ENCODE measurements around the gene KRTAP12-4. TPM values are rescaled to one million over a fixed set of nuclear protein-coding genes. Genes with fewer than 3 reads are reported as not detected.

KRTAP12-4 gene
- total and polyA plus RNA-seq, 5 experiments from 2014 or later: not detected

- Mint-ChIP-seq H3K27me3 (peaks cover 0 to 2% (median 0%) of the 10 kb centered on the region in 5 donors), H3K4me3 (peak overlapping the region in 1 of 10 donors; percentile 13), H3K36me3 (peaks cover 0 to 52% (median 43%) of the 10 kb centered on the region in 3 donors), H3K4me1 (peaks cover 22 to 47% (median 39%) of the 10 kb centered on the region in 4 donors), H3K9me3 (peaks cover 25 to 63% (median 52%) of the 10 kb centered on the region in 9 donors), H3K27ac (peak overlapping the region in 3 of 10 donors; percentile 6 to 29 (median 14))
- no peak for DNase-seq
- ATAC-seq: no peak
- POLR2A ChIA-PET: no interaction called here
Measured at GRCh38 chr21:44623575-44623974, 30.9 kb downstream of the KRTAP12-4 start.

DNA sequence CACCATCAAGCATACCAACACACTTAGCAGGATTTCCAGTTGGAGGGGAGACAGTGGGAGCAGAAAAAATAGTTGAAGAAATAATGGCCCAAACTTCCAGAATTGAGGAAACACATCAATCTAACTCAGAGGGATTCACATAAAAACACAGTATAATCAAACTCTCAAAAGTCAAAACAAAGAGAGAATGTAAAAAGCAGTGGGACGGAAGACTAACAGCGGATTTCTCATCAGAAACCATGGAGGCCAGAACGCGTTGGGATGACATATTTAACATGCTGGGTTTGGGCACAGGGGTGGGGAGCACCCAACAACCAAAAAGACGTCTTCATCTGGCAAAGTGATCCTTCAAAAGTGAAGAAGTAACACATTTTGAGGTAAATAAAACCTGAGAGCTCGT is 34.6 kb downstream of the KRTAP12-4 start:
- peaks cover 0 to 2% (median 0%) of the 10 kb centered on the region in 5 donors for H3K27me3 Mint-ChIP-seq
- peaks cover 25 to 60% (median 51%) of the 10 kb centered on the region in 9 donors for H3K9me3 Mint-ChIP-seq
- peaks cover 0 to 52% (median 43%) of the 10 kb centered on the region in 3 donors for H3K36me3 Mint-ChIP-seq
- ATAC-seq (no peak), DNase-seq (no peak)
- POLR2A ChIA-PET: interaction anchor here (1.4 to 2.4 kb wide), 4 partner anchors 9 to 38 kb away, joined by 5 to 19 read pairs (median 6); partner anchors contain the start of gene KRTAP12-3
- H3K27ac Mint-ChIP-seq: peak overlapping the region; percentile 40 to 98 (median 94)
- H3K4me1 Mint-ChIP-seq: peaks cover 32 to 55% (median 49%) of the 10 kb centered on the region in 4 donors
- H3K4me3 Mint-ChIP-seq: peak overlapping the region in 7 of 10 donors; percentile 36 to 87 (median 71)

GRCh38 chr21:44618909-44619308 is 35.5 kb downstream of the KRTAP12-4 start:
- POLR2A ChIA-PET: interaction anchor here (0.6 to 2.4 kb wide), 12 partner anchors 10 to 109 kb away, joined by 3 to 19 read pairs (median 4); partner anchors contain the start of gene KRTAP12-3
- H3K36me3 Mint-ChIP-seq: peaks cover 0 to 44% (median 33%) of the 10 kb centered on the region in 3 donors

GRCh38 chr21:44618504-44618903 is 36.0 kb downstream of the KRTAP12-4 start:
- ATAC-seq (peak; percentile 52 to 53), DNase-seq (no peak)
- Mint-ChIP-seq H3K4me1 (peaks cover 34 to 59% (median 55%) of the 10 kb centered on the region in 4 donors), H3K36me3 (peaks cover 0 to 40% (median 29%) of the 10 kb centered on the region in 3 donors), H3K9me3 (peaks cover 23 to 47% (median 37%) of the 10 kb centered on the region in 9 donors), H3K27me3 (no peaks in the 10 kb centered on the region), H3K27ac (peak overlapping the region; percentile 93 to 98 (median 94)), H3K4me3 (peak overlapping the region; percentile 56 to 87 (median 72))
- POLR2A ChIA-PET: interaction anchor here (0.6 to 2.4 kb wide), 12 partner anchors 10 to 108 kb away, joined by 3 to 19 read pairs (median 4); partner anchors contain the start of gene KRTAP12-3

More at GRCh38 chr21:44618909-44619308, 35.5 kb downstream of the KRTAP12-4 start:
- H3K9me3 Mint-ChIP-seq: peaks cover 24 to 51% (median 41%) of the 10 kb centered on the region in 9 donors
- H3K4me1 Mint-ChIP-seq: peaks cover 34 to 59% (median 55%) of the 10 kb centered on the region in 4 donors
- H3K27me3 Mint-ChIP-seq: no peaks in the 10 kb centered on the region
- H3K27ac Mint-ChIP-seq: peak overlapping the region; percentile 93 to 98 (median 94)
- H3K4me3 Mint-ChIP-seq: peak overlapping the region; percentile 56 to 87 (median 72)
- peak in 9 of 10 donors; percentile 52 to 81 (median 65) for DNase-seq
- ATAC-seq: peak; percentile 98 to 99

DNA sequence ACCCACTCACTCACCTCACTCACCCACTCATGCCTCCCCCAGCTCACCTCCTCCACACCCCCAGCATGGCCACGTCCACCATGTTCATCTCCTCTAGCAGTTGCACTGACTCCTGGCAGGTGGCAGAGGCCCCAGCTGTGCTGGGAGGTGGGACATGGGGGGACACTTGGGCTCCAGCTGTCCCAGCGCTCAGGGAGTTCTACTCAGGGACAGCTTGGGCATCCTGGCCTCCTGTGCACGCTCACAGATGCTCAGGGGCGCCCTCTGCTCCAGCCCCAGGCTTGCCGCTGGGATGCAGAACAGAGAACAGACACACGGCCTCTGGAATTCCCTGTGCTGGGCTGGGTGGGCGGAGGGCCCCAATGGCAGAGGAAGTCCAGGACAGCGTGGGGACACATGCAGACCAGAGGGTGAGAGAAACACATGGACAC is 37.4 kb downstream of the KRTAP12-4 start:
- no peaks in the 10 kb centered on the region for H3K27me3 Mint-ChIP-seq
- peaks cover 0 to 26% (median 17%) of the 10 kb centered on the region in 3 donors for H3K36me3 Mint-ChIP-seq
- DNase-seq: no peak
- H3K9me3 Mint-ChIP-seq: peaks cover 14 to 38% (median 23%) of the 10 kb centered on the region in 9 donors
- H3K4me1 Mint-ChIP-seq: peaks cover 36 to 69% (median 59%) of the 10 kb centered on the region in 4 donors
- peak overlapping the region in 3 of 10 donors; percentile 22 to 79 (median 30) for H3K4me3 Mint-ChIP-seq
- H3K27ac Mint-ChIP-seq: peak overlapping the region; percentile 40 to 98 (median 93)
- ATAC-seq: no peak
- POLR2A ChIA-PET: interaction anchor here (2.7 kb wide), 1 partner anchor 41 kb away, joined by 11 read pairs; the partner anchor contains the start of gene KRTAP12-3

DNA sequence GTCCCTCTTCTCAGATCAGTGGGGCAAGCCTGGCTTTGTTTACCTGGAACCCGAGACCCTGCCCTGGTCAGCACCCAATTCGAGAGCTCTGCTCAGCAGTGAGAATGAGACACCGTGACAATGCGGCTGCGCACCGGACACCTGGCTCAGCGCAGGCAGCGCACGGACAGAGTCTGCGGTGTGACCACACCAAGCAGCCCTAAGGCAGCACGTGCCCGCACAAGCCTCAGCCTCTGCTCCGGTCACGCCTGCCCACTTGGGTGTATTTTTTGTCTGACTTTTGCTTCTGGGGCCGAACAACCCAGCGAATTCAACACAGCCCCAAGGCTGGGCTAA is 37.9 kb downstream of the KRTAP12-4 start:
- POLR2A ChIA-PET: interaction anchor here (2.7 kb wide), 1 partner anchor 42 kb away, joined by 11 read pairs; the partner anchor contains the start of gene KRTAP12-3
- no peak for DNase-seq
- Mint-ChIP-seq H3K27me3 (no peaks in the 10 kb centered on the region), H3K4me1 (peaks cover 36 to 69% (median 58%) of the 10 kb centered on the region in 4 donors), H3K36me3 (peaks cover 0 to 22% (median 17%) of the 10 kb centered on the region in 3 donors), H3K4me3 (peak overlapping the region in 7 of 10 donors; percentile 28 to 79 (median 64)), H3K27ac (peak overlapping the region in 9 of 10 donors; percentile 59 to 94 (median 85)), H3K9me3 (peaks cover 13 to 36% (median 23%) of the 10 kb centered on the region in 9 donors)
- no peak for ATAC-seq

- ATAC-seq (no peak), DNase-seq (peak in 2 of 10 donors; percentile 13 to 19)
- H3K27ac Mint-ChIP-seq: peak overlapping the region; percentile 64 to 94 (median 87)
- POLR2A ChIA-PET: interaction anchor here (1.0 to 2.7 kb wide), 2 partner anchors 37 to 42 kb away, joined by 6 to 11 read pairs; partner anchors contain the start of gene KRTAP12-3
- H3K4me3 Mint-ChIP-seq: peak overlapping the region; percentile 24 to 79 (median 58)
- peaks cover 36 to 69% (median 58%) of the 10 kb centered on the region in 4 donors for H3K4me1 Mint-ChIP-seq
- no peaks in the 10 kb centered on the region for H3K27me3 Mint-ChIP-seq
- peaks cover 0 to 22% (median 17%) of the 10 kb centered on the region in 3 donors for H3K36me3 Mint-ChIP-seq
- peaks cover 13 to 40% (median 24%) of the 10 kb centered on the region in 9 donors for H3K9me3 Mint-ChIP-seq
Measured at GRCh38 chr21:44615911-44616590, 38.4 kb downstream of the KRTAP12-4 start.

- peak overlapping the region in 5 of 10 donors; percentile 24 to 79 (median 67) for H3K4me3 Mint-ChIP-seq
- no peak for ATAC-seq
Measured at GRCh38 chr21:44615466-44615865, 39.0 kb downstream of the KRTAP12-4 start.

DNA sequence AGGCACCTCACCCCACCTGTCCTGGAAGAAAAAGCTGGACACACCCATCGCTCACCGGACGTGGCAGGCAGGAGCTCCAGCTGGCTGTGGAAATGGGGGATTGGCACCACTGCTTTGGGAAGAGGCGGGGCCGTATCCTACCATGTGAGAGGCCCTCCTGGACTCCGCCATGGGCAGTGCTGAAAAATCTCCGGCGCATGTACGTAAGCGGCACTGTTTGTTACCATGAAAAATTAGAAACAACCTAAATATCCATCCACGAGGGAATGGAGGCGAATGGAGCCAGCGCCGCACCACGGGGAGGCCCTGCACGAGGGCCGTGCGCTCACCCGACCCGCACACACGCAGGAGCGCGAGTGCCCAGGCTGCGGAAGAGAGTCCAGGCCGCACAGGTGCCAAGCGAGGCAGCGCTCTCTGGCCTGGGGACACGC is 39.5 kb downstream of the KRTAP12-4 start:
- POLR2A ChIA-PET: interaction anchor here (0.7 to 2.7 kb wide), 3 partner anchors 38 to 45 kb away, joined by 5 to 11 read pairs (median 6); partner anchors contain the start of gene KRTAP12-3
- H3K4me1 Mint-ChIP-seq: peaks cover 33 to 67% (median 51%) of the 10 kb centered on the region in 4 donors
- H3K4me3 Mint-ChIP-seq: no peak overlapping the region
- H3K27me3 Mint-ChIP-seq: no peaks in the 10 kb centered on the region
- peaks cover 5 to 42% (median 20%) of the 10 kb centered on the region in 9 donors for H3K9me3 Mint-ChIP-seq
- peaks cover 0 to 14% (median 13%) of the 10 kb centered on the region in 3 donors for H3K36me3 Mint-ChIP-seq
- DNase-seq: no peak
- H3K27ac Mint-ChIP-seq: peak overlapping the region in 1 of 10 donors; percentile 83
- no peak for ATAC-seq

More at GRCh38 chr21:44615466-44615865, 39.0 kb downstream of the KRTAP12-4 start:
- POLR2A ChIA-PET: interaction anchor here (0.7 to 2.7 kb wide), 3 partner anchors 38 to 44 kb away, joined by 5 to 11 read pairs (median 6); partner anchors contain the start of gene KRTAP12-3
- Mint-ChIP-seq H3K4me1 (peaks cover 35 to 69% (median 53%) of the 10 kb centered on the region in 4 donors), H3K36me3 (peaks cover 0 to 17% (median 15%) of the 10 kb centered on the region in 3 donors), H3K9me3 (peaks cover 7 to 40% (median 23%) of the 10 kb centered on the region in 9 donors), H3K27me3 (no peaks in the 10 kb centered on the region), H3K27ac (peak overlapping the region in 8 of 10 donors; percentile 32 to 94 (median 84))
- DNase-seq: no peak

GRCh38 chr21:44614161-44614631 is 40.3 kb downstream of the KRTAP12-4 start:
- H3K27ac Mint-ChIP-seq: peak overlapping the region in 2 of 10 donors; percentile 63 to 64
- POLR2A ChIA-PET: no interaction called here
- H3K4me1 Mint-ChIP-seq: peaks cover 26 to 59% (median 43%) of the 10 kb centered on the region in 4 donors

DNA sequence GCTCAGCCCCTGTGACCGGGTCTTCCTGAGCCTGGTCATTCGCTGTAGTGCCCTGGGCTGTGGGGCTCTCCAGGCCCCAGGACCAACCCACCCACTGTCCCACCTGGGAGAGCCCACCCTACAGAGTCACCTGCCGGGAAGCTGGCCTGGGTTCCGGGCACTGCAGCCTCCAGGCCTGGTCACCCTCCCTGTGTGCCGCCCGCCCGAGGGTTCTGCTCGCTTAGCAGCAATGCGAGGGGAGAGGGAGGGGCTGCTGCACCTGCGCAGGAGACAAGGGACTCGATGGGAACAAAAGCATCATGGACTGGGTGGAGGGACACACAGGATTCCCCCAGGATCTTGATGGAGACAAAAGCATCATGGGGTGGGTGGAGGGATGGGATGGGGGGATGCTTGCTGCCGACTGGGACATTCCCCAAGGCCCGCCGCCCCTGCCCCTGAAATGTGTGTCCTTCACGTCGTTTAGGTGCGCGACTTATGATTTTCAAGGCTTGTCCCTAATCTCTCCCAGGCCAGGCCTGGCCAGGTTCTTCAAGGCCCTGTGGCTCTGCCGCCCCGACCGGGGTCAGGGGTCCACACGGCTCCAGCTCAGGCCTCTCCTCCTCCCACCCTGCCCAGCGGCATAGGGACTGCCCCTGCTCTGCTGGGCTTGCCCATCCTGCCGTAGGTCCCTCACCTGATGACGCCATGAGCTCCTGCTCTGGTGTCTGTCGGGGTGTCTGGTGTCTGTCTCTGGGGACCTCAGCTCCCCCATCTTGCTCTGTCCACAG is 40.9 kb downstream of the KRTAP12-4 start:
- POLR2A ChIA-PET: no interaction called here
- Mint-ChIP-seq H3K27ac (no peak overlapping the region), H3K36me3 (peaks cover 0 to 14% (median 14%) of the 10 kb centered on the region in 3 donors), H3K9me3 (peaks cover 7 to 39% (median 22%) of the 10 kb centered on the region in 9 donors), H3K27me3 (no peaks in the 10 kb centered on the region), H3K4me3 (no peak overlapping the region), H3K4me1 (peaks cover 20 to 53% (median 37%) of the 10 kb centered on the region in 4 donors)
- ATAC-seq (no peak), DNase-seq (no peak)

More at GRCh38 chr21:44614161-44614631, 40.3 kb downstream of the KRTAP12-4 start:
- peak overlapping the region in 1 of 10 donors; percentile 51 for H3K4me3 Mint-ChIP-seq
- peaks cover 4 to 42% (median 20%) of the 10 kb centered on the region in 9 donors for H3K9me3 Mint-ChIP-seq
- H3K36me3 Mint-ChIP-seq: peaks cover 0 to 14% (median 13%) of the 10 kb centered on the region in 3 donors
- ATAC-seq: no peak
- DNase-seq: no peak
- no peaks in the 10 kb centered on the region for H3K27me3 Mint-ChIP-seq

Data from naive thymus-derived CD8-positive, alpha-beta T cell (primary cell).